Measurements from ENCODE around the gene SDK1.

Gene SDK1, protein sequence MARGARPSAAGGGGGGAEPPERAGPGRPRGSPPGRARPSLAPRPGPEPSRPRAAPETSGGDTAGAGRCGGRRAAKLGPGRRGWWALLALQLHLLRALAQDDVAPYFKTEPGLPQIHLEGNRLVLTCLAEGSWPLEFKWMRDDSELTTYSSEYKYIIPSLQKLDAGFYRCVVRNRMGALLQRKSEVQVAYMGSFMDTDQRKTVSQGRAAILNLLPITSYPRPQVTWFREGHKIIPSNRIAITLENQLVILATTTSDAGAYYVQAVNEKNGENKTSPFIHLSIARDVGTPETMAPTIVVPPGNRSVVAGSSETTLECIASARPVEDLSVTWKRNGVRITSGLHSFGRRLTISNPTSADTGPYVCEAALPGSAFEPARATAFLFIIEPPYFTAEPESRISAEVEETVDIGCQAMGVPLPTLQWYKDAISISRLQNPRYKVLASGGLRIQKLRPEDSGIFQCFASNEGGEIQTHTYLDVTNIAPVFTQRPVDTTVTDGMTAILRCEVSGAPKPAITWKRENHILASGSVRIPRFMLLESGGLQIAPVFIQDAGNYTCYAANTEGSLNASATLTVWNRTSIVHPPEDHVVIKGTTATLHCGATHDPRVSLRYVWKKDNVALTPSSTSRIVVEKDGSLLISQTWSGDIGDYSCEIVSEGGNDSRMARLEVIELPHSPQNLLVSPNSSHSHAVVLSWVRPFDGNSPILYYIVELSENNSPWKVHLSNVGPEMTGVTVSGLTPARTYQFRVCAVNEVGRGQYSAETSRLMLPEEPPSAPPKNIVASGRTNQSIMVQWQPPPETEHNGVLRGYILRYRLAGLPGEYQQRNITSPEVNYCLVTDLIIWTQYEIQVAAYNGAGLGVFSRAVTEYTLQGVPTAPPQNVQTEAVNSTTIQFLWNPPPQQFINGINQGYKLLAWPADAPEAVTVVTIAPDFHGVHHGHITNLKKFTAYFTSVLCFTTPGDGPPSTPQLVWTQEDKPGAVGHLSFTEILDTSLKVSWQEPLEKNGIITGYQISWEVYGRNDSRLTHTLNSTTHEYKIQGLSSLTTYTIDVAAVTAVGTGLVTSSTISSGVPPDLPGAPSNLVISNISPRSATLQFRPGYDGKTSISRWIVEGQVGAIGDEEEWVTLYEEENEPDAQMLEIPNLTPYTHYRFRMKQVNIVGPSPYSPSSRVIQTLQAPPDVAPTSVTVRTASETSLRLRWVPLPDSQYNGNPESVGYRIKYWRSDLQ (N-terminal part only)

DNA sequence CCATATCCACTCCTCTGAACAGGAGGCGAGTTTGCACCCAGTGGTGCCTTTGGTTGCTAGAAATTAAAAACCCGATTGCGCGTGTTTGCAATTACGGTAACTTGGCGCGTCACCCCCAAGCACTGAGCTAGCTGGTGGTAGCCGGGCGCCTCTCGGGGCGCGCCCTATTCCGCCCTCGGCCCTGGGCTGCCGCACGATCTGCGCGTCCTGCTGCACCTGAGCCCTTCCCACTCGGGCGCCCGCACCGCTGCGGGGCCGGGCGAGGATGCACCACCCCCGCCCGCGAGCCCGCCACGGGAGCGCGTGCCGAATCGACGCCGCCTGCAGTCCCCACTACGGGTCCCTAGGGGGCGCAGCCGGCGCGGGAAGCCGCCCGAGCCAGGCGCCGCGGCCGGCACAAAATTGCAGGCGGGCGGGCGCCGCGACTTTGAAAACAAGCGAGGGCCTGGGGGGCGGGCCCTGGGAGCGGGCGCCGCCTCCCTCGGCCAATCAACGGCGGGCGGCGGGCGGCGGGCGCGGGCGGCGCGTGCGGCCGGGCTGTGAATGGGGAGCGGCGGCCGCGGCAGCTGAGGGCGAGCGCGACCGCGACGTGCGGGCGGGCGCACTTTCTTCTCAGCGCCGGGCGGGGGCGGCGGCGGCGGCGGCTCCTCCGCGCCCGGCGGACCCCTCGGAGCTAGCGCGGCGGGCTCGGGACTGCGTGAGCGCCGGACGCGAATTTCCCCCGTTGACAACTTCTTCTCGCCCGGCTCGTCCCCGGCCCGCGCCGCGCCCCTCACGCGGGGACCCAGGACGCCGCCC lies at the start of gene SDK1:
Gene SDK1, plus strand, starts transcription at position 602 of the 798 bp plus-strand sequence. CDS start 335 bp downstream, outside the sequence.
- DNase-seq, result peak; percentile 86

DNA sequence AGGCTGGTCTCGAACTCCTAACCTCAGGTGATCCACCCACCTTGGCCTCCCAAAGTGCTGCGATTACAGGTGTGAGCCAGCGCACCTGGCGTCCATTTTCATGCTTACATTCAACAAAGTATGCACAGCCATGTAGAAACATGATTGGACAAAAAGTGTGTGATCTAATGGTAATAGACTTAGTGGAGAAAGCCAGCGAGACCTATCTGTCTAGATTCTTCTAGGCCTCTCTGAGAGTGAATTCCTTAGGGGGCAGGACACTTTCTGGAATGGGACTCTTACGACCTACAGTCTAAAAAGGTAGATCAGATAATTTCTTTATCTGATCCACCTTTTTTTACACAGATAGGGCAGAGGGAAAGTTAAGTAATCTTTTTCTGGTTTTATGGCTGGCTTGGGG lies 46.3 kb upstream of the SDK1 start:
- DNase-seq, result no peak

DNA sequence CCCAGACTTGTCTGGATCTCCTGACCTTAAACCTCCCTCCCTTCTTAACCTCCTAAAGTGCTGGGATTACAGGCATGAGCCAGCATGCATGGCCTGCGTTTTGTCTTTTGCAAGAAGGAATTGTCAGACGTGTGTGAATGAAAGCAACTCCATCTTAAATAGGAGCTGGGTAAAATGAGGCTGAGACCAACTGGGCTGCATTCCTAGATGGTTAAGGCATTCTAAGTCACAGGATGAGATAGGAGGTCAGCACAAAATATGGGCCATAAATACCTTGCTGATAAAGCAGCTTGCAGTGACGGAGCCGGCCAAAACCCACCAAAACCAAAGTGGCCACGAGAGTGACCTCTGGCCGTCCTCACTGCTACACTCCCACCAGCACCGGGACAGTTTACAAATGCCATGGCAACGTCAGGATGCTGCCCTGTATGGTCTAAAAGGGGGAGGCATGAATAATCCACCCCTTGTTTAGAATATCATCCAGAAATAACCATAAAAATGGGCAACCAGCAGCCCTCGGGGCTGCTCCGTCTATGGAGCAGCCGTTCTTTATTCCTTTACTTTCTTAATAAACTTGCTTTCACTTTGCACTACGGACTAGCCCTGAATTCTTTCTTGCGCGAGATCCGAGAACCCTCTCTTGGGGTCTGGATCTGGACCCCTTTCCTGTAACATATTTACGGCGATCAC lies 41.2 kb upstream of the SDK1 start:
- DNase-seq, result no peak

DNA sequence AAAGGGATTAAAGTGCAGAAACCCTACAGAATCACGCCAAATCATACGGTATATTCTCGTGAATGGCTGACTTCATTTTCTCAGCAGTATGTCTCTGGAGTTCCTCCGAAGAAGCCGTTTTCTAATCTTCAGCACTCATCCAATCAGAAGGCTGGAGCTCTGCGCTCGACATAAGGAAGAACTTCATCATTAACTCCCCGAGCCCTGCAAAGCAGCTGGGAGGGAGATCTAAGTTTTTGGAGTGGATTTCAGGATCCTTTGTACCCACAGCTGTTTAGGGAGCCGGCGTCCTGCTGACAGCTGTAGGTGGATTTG lies 40.7 kb upstream of the SDK1 start:
- DNase-seq, result no peak

DNA sequence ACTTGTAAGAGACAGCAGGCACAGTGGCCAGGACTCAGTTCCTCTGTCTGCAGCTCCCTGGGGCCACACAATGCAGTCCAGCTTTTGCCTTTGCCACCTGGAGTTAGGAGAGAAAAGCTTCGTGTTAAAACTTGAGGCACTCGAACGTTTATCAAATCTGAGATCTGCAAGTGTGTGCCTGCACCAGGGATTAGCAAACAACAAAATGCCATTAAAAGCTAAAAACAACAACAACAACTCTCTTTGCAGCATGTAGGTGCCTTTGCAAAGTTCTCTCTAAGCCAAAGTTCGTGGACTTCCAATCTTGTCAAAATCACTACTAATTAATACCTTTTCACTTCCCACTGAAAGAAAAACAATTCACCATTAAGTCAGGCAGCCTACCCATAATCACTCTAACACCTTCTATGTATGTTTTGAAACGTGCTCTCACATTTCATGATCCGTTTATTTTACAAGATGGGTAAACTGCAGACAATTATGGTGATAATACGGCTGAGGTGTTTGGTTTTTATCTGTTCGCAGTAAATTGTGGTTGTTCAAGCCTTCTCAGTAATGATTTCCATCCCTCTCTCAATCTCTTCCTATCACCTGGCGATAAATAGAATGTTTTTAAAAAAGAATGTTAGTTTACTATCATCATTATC lies 36.2 kb upstream of the SDK1 start:
- DNase-seq, result no peak

DNA sequence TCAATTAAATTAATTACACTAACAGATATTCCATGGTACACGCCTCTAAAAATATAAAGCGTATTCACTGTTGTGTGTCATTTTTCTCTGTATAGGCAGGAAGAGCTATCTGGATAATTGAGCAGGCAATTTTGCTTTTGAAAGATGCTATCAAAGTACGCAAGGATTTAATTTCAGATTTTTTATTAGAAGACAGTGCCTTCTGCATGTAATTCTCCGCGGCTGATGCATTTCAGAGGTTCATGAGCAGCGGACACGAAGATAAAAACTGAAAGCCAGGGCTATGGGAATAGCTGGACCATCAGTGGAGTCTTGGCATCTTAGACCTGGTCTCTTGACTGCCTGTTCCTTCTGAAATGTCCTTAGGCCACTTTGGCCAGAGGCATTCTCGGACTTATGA lies 35.7 kb upstream of the SDK1 start:
- no peak for DNase-seq

DNA sequence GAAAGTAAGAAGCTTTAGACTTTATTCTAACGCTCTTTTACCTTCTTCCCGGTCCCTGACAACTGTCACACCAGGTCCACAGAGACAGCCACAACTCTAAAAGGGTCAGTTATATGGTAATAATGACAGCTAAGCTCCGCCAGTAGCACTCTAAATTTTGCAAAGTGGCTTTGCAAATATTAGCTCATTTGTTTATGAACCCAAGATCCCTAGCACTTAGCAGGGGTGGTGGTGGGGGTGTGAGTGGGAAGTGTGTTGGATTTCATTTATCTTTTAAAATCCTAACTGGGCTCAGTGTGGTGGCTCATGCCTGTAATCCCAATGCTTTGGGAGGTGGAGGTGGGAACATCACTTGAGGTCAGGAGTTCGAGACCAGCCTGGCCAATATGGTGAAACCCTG lies 34.8 kb upstream of the SDK1 start:
- no peak for DNase-seq

DNA sequence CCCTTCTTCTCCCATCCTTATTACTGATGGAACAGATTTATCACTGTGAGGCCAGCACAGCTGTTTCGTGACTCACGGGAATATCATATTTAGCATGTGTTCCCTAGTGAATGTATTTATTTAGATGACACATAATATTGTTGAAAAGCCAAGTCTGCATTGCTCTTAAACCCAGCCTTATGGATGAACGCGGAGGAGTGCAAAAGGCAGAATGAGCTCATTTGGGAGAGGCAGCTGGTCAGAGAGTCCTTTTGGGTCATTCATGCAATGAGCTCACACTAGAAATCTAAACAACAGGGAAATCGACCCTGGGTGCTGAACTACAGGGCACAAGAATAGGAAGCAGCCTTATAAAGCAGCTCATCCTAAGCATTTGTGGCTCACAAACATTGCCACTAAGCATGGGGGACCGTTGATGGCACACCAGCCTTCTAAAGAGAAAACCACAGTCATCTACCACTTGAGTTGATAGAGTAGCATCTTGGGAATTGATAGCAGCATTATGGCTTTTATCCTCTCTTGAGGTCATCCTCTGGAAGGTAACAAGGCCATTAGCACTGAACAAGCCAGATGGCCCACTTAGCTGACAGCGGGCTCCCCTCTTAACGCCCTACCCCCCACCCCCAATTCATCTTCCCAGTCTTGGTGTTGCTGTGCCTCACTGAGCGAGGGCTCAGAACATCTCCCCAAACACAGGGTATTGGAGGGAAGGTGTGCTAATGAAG lies 32.9 kb upstream of the SDK1 start:
- DNase-seq, result peak; percentile 68

DNA sequence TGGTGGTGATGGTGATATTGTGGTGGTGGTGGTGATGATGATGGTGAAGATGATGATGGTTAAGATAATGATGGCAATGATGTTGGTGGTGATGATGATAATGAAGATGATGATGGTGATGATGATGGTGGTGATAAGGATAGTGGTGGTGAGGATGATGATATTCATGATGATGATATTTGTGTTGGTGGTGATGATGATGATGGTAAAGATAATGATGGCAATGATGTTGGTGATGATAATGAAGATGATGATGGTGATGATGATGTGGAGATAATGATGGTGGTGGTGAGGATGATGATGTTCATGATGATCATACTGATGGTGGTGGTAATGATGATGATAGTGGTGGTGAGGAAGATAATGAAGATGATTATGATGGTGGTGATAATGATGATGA lies 30.7 kb upstream of the SDK1 start:
- DNase-seq, result no peak

DNA sequence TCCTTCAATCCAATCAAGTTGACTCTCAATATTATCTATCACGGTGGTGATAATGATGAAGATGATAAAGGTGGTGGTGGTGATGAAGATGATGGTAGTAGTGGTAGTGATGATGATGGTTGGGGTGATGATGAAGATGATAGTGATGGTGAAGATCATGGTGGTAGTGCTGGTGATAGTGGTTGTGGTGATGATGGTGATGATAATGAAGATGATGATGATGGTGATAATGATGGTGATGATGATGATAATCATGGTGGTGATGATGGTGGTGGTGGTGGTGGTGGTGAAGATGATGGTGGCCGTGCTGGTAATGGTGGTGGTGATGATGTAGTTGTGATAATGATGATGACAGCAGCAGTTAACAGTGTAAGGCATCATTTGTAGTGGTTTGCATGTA lies 29.8 kb upstream of the SDK1 start:
- no peak for DNase-seq

DNA sequence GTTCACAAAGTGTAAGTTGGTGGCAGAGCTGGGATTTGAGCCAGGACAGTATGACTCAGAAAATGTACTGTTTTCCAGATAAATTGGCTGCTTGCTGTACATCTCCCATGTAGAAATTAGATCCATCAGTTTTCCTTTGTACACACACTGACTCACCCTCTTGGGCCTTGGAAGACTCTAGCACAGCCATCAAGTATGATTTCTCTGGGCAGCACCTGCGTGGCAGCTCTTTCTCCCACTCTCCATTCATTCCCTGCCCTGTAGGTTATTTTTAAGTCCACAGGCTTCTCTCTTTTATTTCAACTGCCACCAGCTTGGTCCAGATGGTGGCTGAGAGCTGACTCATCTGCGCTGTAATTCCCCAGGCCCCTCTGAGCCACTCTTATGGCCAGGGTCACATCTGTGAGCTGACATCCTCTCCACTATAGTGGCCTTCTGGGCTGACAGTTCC lies 28.3 kb upstream of the SDK1 start:
- no peak for DNase-seq

DNA sequence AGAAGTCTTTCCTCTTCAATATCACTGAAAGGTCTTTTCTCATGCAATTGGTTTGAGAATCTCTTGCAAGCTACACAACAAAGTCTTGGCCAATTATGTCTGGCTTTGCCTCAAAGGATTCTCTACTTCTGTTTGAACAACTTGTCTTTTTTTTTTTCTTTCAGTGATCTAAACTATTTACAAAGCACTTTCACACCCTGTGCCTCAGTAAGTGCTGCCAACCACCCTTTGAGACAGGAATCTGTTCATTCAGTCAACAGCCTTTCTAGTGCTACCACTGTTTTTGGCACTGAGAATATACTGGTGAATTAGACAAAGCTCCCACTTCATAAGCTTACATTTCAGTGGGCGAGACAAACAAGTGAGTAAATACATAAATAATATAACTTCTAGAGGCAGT lies 26.9 kb upstream of the SDK1 start:
- DNase-seq, result peak; percentile 25

DNA sequence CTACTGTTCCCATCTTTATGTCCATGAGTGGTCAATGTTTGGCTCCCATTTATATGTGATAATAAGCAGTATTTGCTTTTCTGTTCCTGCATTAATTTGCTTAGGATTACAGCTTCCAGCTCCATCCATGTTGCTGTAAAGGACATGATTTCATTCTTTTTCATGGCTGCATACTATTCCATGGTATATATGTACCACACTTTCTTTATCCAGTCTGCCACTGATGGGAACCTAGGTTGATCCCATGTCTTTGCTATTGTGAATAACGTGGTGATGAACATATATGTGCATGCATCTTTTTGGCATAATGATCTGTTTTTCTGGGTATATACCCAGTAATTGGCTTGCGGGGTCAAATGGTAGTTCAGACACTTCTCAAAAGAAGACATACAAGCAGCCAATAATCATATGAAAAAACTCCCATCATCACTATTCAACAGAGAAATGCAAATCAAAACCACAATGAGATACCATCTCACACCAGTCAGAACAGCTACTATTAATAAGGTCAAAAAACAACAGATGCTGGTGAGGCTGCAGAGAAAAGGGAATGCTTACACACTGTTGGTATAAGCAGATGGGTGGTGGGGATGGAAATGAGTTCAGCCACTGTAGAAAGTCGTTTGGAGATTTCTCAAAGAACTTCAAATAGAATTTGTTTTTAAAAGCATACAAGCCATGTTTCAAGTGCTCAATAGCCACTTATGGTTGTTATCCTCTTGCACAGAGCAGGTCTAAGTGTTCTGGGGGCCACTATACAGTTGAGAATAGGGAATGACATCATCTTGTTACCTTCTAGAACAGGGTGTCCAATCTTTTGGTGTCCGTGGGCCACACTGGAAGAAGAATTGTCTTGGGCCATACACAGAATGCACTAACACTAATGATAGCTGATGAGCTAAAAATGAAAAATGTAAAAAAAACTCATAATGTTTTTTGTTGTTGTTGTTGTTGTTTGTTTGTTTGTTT lies 23.2 kb upstream of the SDK1 start:
- DNase-seq, result peak; percentile 44

DNA sequence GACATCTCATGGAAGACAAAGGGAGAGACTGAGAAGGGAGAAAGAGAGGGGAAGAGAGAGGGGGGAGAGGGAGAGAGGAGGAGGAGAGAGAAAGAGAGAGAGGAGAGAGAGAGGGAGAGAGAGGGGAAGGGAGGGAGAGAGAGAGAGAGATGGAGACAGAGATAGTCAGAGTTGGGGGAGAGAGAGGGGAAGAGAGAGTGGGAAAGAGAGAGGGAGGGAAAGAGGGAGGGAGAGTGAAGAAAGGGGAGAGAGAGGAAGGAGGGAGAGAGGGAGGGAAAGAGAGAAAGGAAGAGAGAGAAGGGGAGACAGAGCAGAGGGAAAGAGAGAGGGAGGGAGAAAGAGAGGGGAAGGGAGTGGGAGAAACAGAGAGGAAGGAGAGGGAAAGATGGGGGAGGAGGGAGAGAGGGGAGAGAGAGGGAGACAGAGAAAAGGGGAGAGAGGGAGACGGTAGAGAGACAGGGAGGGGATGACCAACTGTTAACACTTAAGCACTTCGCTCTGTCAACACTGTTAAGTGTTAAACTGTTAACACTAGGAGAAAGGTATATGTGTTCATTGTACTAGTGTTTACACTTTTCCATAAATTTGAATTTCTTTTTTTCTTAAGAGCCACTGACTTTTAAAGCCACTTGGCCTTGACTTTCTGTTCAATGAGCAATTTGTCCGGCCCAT lies 21.8 kb upstream of the SDK1 start:
- peak; percentile 52 for DNase-seq

DNA sequence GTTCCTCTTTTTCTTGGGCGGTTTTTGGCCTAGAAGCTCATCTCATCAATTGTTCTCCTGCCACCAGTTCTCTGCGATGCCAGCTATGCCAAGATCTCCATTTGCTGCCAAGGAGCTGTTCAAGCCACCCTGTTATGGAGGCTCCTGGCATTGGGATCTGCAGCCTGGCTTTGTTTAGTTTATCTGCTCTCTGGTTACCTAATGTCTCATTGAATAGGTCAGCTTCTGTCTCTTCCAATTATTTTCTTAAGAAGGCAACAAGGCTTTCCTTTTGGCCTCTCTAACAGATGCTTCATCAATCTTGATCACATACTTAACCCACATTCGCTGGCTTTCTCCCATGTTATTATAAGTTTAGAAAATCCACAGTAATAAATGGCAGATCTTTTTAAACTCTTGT lies 20.6 kb upstream of the SDK1 start:
- DNase-seq, result no peak

DNA sequence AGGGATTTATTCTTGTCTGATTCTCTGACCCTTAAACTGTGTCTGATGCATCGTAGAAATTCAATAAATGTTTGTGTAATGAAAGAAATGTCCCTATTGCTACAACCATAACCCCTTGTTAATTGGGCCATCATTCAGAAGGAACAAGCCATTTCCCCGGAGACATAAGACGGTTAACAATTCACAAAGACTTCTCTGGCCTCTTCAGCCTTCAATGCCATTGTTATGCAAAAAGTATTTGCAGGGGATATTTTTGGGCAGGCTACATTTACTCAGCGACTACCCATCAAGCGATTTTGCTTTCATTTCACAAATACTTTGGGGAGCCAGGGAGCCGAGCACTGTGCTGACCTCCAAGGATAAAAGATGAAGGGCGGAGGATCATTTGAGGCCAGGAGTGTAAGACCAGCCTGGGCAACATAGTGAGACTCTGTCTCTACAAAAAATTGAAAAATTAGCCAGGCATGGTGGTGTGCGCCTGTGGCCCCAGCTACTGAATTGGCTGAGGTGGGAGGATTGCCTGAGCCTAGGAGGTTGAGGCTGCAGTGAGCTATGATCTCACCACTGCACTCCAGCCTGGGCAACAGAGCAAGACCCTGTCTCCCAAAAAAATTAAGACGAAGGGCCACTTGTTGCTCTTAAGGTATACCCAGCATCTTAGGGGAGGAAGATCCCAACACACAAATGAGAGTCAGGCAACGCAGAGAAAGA lies 20.0 kb upstream of the SDK1 start:
- no peak for DNase-seq

DNA sequence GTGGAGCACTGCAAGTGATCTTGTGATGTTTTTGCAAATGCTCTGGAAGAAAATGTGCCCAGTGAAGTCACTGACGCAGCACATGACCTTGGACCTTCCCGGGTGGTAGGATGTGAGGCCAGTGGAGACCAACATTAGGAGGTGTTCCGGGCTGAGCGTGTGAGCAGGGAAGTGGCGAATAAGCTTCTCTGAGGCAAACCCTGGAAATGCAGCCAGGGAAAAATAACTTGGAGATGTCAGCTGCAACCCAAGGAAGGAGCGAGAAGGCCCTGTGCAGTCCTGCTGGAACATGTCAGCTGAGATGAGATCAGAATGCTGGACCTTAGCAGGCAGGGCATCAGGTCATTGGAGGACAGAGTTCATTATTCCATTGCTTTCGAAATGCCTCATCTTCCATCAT lies 18.6 kb upstream of the SDK1 start:
- no peak for DNase-seq

DNA sequence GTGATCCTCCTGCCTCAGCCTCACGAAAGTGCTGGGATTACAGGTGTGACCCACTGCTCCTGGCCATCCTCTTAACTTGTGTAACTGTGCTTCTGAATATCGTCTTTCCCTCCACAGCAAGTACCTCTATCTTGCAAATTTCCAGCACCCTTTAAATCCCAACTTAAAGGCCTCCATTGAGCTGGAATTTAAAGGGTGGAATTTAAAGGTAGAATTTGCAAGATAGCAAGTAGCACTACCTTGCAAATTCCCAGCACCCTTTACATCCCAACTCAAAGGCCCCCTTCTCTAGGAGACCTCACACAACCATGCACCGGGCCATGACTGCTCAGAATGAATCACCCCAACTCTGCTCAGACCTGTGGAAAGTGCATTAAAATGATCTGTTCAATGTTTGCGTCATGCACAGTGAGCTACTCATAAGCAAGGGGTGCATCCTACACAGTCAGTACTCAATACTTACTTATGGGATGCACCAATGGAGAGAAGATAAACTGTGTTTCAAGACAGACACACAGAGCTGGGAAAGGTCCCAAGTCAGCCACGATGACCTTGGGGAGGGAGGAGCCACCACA lies 17.8 kb upstream of the SDK1 start:
- DNase-seq, result no peak
